Upper lobe of left lung (tissue), 6 donors: ENCODE results near the gene GAMT. TPM values are rescaled to one million over a fixed set of nuclear protein-coding genes. Genes with fewer than 3 reads are reported as not detected.

Source experiments
- ATAC-seq, 2 donors: fragments of 200-7000 bp; cut with Tn5 transposase; one replicate each; pipeline ENCODE4 v1.9.1; 2022; ENCODE audit warnings: mild to moderate bottlenecking in 2 of 2, moderate library complexity in 2 of 2; ENCODE audit not compliant: low FRiP score in 2 of 2
- DNase-seq, 2 donors: peaks; one replicate each; pipeline ENCODE4 v3.0.0-alpha.2; 2019 to 2020
- H3K27ac ChIP-seq, 4 donors: fragments of 200-600 bp; sonication (generic); one replicate each; pipeline ENCODE4 v1.5.1; 2016 to 2019
- H3K27me3 ChIP-seq, 4 donors: fragments of 200-600 bp; sonication (generic); one replicate each; pipeline ENCODE4 v1.5.1; 2017 to 2019
- H3K36me3 ChIP-seq, 4 donors: fragments of 200-600 bp; sonication (generic); one replicate each; pipeline ENCODE4 v1.5.1; 2016 to 2019
- H3K4me1 ChIP-seq, 4 donors: fragments of 200-600 bp; sonication (generic); one replicate each; pipeline ENCODE4 v1.5.1; 2018 to 2019
- H3K4me3 ChIP-seq, 4 donors: fragments of 200-600 bp; sonication (generic); one replicate each; pipeline ENCODE4 v1.5.1; 2017 to 2019; ENCODE audit warnings: mild to moderate bottlenecking in 2 of 4, moderate library complexity in 1 of 4
- H3K9me3 ChIP-seq, 4 donors: fragments of 200-600 bp; sonication (generic); one replicate each; pipeline ENCODE4 v1.5.1; 2018 to 2019
- EP300 ChIP-seq, 4 donors: sonication (generic); formaldehyde crosslinking; IDR thresholded peaks; one replicate each; pipeline ENCODE4 v1.5.1; 2017; ENCODE audit warnings: antibody characterized with exemption in 4 of 4, control low read depth in 2 of 4
- POLR2A ChIP-seq, 4 donors: fragments of 450-650 bp; IDR thresholded peaks; one replicate each; pipeline ENCODE4 v1.5.1; 2016 to 2017; ENCODE audit warnings: antibody characterized with exemption in 4 of 4, mild to moderate bottlenecking in 2 of 4
- POLR2AphosphoS5 ChIP-seq, 2 donors: sonication (generic); formaldehyde crosslinking; IDR thresholded peaks; one replicate each; pipeline ENCODE4 v1.5.1; 2017; ENCODE audit warnings: antibody characterized with exemption in 2 of 2
- WGBS, 2 donors: methylation state at CpG; one replicate each; pipeline ENCODE4 v1.1.5; 2017 to 2018; 5-methylcytosine and 5-hydroxymethylcytosine counted together
- total RNA-seq, 6 donors: library from RNA; depleted of rRNA in 4 of 6; stranded (reverse); fragments of >200 nt in 4 of 6; gene quantifications; one replicate each; pipeline versions ENCODE4 v1.1.0 to v1.2.1, GENCODE V29; 2016 to 2021
- TF ChIP-seq, protein P1 (sequence below), 6 experiments: fragments of 450-650 bp in 4 of 6; fragments of 200-600 bp in 2 of 6; sonication (generic) in 2 of 6; IDR thresholded peaks; one replicate each; pipeline ENCODE4 v1.5.1; 2016 to 2019; ENCODE audit warnings: antibody characterized with exemption in 6 of 6
- donor health status: DM: no; HTN: no; CAD: no; lungs with moderate emphysema.
- donor health status: DM: no; HTN: yes; CAD: no; lungs with severe emphysema.

The GAMT gene
- total RNA-seq, 6 donors from 2014 or later = 4.0 to 12.1 (median 8.1) TPM

DNA sequence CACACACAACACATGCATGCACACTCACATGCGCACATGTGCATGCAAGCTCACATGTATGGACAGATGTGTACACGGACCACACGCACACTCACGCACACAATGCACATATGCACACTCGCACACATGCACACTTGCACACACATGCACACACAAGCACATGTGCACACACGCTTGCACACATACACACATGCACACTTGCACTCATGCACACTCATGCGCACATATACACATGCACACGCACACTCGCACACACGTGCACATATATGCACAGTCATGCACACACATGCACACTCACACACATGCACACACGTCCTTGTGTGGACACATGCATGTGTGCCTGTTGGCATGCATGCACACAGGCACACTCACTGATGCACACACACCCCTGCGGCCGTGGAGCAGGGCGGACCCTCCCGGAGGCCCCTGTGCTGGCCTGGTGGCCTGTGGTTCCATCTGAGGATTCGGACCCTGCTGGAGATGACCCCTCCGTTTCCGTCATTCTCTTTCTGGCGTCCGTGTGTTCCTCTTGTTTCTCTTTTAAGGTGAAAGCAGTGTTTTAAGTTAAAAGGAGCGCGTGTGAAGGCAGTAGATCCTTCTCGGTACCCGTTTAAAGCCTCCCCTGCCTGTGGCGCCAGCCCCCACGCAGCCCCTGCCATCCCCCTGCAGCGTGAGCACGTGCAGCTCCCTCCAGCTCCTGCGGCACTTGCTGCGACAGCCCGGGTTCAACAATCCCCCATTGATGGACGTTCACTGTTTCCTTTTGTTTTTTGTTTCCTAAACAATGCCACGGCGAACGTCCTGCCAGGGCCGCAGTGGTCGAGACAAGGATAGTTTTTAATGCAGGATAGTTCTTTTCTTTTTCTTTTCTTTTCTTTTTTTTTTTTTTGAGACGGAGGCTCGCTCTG is 12.1 kb downstream of the GAMT start:
- H3K27me3 ChIP-seq = no peaks in the 10 kb centered on the region
- no peak overlapping the region for H3K4me3 ChIP-seq
- ATAC-seq (peak in 1 of 2 donors; percentile 12), DNase-seq (no peak)
- peaks cover 10 to 28% (median 17%) of the 10 kb centered on the region in 4 donors for H3K4me1 ChIP-seq
- TF ChIP-seq POLR2A (IDR thresholded peaks at IDR 0.05) = no peak
- no peak for TF ChIP-seq EP300 (IDR thresholded peaks at IDR 0.05)
- TF ChIP-seq, protein P1, sequence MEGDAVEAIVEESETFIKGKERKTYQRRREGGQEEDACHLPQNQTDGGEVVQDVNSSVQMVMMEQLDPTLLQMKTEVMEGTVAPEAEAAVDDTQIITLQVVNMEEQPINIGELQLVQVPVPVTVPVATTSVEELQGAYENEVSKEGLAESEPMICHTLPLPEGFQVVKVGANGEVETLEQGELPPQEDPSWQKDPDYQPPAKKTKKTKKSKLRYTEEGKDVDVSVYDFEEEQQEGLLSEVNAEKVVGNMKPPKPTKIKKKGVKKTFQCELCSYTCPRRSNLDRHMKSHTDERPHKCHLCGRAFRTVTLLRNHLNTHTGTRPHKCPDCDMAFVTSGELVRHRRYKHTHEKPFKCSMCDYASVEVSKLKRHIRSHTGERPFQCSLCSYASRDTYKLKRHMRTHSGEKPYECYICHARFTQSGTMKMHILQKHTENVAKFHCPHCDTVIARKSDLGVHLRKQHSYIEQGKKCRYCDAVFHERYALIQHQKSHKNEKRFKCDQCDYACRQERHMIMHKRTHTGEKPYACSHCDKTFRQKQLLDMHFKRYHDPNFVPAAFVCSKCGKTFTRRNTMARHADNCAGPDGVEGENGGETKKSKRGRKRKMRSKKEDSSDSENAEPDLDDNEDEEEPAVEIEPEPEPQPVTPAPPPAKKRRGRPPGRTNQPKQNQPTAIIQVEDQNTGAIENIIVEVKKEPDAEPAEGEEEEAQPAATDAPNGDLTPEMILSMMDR (IDR thresholded peaks at IDR 0.05) = no peak
- 92 to 95% methylated on average over 38 to 39 of the region's 39 CpGs for WGBS, 2 donors
- H3K36me3 ChIP-seq = peaks cover 16 to 76% (median 58%) of the 10 kb centered on the region in 4 donors
- H3K27ac ChIP-seq = no peak overlapping the region
- no peaks in the 10 kb centered on the region for H3K9me3 ChIP-seq

DNA sequence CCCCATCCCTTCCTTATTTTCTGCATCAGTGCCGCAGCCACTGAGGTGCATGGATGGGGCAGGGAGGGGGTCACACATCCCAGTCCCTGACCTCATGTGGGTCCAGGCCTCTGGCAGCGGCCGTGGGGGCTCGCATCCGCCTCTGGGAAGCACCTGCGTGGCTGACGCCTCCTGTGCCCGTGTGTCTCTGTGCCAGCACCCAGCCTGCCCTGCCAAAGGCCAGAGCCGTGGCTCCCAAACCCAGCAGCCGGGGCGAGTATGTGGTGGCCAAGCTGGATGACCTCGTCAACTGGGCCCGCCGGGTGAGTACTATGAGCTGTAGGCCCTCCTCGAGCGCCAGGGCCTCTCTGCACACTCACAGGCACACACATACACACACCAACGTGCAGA is 12.7 kb downstream of the GAMT start:
- no peak for TF ChIP-seq EP300 (IDR thresholded peaks at IDR 0.05)
- TF ChIP-seq POLR2A (IDR thresholded peaks at IDR 0.05) = no peak
- no peak for TF ChIP-seq POLR2AphosphoS5 (IDR thresholded peaks at IDR 0.05)
- TF ChIP-seq, protein P1 (IDR thresholded peaks at IDR 0.05) = no peak
- H3K27ac ChIP-seq = no peak overlapping the region
- no peak for DNase-seq
- WGBS, 2 donors = 90 to 96% methylated on average over 9 to 17 of the region's 17 CpGs
- no peaks in the 10 kb centered on the region for H3K9me3 ChIP-seq
- H3K4me1 ChIP-seq = peaks cover 10 to 31% (median 19%) of the 10 kb centered on the region in 4 donors
- H3K27me3 ChIP-seq = no peaks in the 10 kb centered on the region
- ATAC-seq = no peak
- H3K4me3 ChIP-seq = no peak overlapping the region
- H3K36me3 ChIP-seq = peaks cover 16 to 70% (median 52%) of the 10 kb centered on the region in 4 donors

DNA sequence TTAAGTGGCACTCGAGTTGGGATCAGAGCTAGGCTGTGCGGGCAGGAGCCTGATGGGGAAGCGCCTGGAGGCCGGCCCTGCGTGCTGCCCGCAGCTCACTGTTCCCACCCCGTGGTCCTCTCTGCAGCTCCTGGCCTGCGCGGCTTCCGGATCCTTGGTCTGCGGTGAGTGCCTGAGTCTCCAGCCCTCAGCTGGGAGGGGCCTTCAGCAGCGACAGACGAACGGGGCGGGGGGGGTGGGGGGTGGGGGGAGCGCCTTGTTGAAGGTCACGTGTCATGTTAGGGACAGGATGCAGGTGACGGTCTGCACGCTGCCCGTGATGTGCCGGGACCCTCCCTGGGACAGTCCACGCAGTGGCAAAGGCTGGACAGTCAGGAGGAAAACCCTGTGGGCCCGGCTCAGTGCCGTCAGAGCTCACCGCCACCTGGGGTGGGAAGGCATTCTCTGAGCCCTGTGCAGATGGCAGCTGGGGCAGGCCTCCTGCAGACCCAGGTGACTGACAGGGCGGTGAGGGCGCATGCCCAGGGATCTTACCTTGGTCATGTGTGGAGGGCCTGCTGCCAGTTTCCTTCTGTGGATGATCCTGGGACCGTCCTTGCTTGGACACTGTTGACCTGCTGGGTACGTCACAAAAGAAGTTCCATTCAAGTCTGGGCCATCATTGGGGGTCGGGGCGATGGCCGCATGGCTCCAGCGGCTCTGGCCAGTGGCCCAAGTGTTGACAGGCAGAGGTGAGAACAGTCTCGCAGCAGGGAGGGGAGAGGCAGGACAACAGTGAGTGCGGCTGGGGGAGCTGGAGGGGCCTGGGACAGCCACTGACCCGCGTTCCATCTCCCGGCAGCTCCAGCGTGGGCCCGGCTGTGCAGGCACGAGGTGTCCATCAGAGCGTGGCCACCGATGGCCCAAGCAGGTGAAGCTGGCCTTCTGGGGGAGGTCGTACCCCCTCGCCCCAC is 13.4 kb downstream of the GAMT start:
- H3K9me3 ChIP-seq = no peaks in the 10 kb centered on the region
- WGBS, 2 donors = 80 to 91% methylated on average over 14 to 41 of the region's 45 CpGs
- H3K27me3 ChIP-seq = no peaks in the 10 kb centered on the region
- peaks cover 10 to 31% (median 19%) of the 10 kb centered on the region in 4 donors for H3K4me1 ChIP-seq
- no peak overlapping the region for H3K4me3 ChIP-seq
- peaks cover 16 to 63% (median 45%) of the 10 kb centered on the region in 4 donors for H3K36me3 ChIP-seq
- no peak for DNase-seq
- ATAC-seq = no peak
- no peak for TF ChIP-seq EP300 (IDR thresholded peaks at IDR 0.05)
- no peak overlapping the region for H3K27ac ChIP-seq

DNA sequence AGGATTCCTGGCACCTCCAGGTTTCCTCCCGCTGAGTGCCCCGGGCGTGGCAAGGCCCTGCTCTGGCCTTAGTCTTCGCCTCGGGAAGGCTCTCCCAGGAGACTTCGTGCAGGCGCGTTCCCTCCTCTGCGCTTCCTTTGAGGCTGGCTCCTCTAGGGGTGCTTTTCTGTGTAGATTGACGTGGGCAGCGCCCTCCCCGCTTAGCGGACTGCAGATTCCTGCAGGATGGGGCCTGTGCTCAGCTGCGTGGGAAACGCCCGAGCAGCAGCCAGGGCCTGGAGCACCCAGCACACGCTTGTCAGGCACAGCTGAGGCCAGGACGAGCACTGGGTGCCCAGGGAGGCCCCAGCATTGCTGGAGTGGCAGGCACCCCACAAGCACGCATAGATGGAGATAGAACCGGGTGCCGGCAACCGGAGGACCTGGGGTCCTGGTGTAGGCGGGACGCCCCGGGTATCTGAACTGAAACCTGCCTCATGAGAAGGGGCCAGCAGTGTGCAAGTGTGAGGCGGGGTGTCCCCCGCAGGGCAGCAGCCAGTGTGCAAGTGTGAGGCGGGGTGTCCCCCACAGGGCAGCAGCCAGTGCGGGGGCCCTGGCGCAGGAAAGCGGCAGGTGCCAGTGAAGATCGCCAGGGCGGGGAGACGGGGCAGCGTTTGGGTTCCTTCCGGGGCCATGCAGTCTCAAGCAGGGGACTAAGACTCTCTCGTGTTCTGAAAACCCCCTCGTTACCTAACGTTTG is 14.2 kb downstream of the GAMT start:
- WGBS, 2 donors = 86 to 87% methylated on average over 19 to 31 of the region's 39 CpGs
- ATAC-seq = no peak
- DNase-seq = no peak
- H3K9me3 ChIP-seq = no peaks in the 10 kb centered on the region
- no peak overlapping the region for H3K4me3 ChIP-seq
- H3K36me3 ChIP-seq = peaks cover 14 to 55% (median 37%) of the 10 kb centered on the region in 4 donors
- peaks cover 10 to 31% (median 19%) of the 10 kb centered on the region in 4 donors for H3K4me1 ChIP-seq
- H3K27me3 ChIP-seq = no peaks in the 10 kb centered on the region
- no peak for TF ChIP-seq EP300 (IDR thresholded peaks at IDR 0.05)
- no peak for TF ChIP-seq POLR2A (IDR thresholded peaks at IDR 0.05)
- TF ChIP-seq, protein P1 (IDR thresholded peaks at IDR 0.05) = no peak
- no peak for TF ChIP-seq POLR2AphosphoS5 (IDR thresholded peaks at IDR 0.05)
- H3K27ac ChIP-seq = no peak overlapping the region
